ENCODE measurements around the gene C2orf80. TPM values are rescaled to one million over a fixed set of nuclear protein-coding genes. Genes with fewer than 3 reads are reported as not detected.
"Not testable (repeated sequence)": the region's sequence is repeated elsewhere in the genome, so short reads cannot be mapped to it uniquely, and the experiment has no call there.

Gene C2orf80
- total RNA-seq, 2 experiments from 2014 or later, result not detected

- H3K4me3 Mint-ChIP-seq, DNase-seq: not testable (repeated sequence)
Measured at GRCh38 chr2:208138334-208138733, 51.5 kb downstream of the C2orf80 start.

GRCh38 chr2:208136716-208137094, 53.1 kb downstream of the C2orf80 start:
- Mint-ChIP-seq H3K9me3 (ENCODE audit: low read depth) (no peaks in the 10 kb centered on the region), H3K36me3 (no peaks in the 10 kb centered on the region), H3K27me3 (peaks cover 5% of the 10 kb centered on the region), H3K4me3 (no peak overlapping the region), H3K4me1 (peaks cover 18% of the 10 kb centered on the region), H3K27ac (no peak overlapping the region)
- DNase-seq (no peak), ATAC-seq (no peak)
- CTCF ChIA-PET, result no interaction called here

More at GRCh38 chr2:208138334-208138733, 51.5 kb downstream of the C2orf80 start:
- peaks cover 18% of the 10 kb centered on the region for H3K4me1 Mint-ChIP-seq
- CTCF ChIA-PET; H3K9me3 Mint-ChIP-seq (ENCODE audit: low read depth); H3K36me3 Mint-ChIP-seq; H3K27me3 Mint-ChIP-seq; H3K27ac Mint-ChIP-seq; ATAC-seq: not testable (repeated sequence)

- no peaks in the 10 kb centered on the region for H3K36me3 Mint-ChIP-seq
- no peaks in the 10 kb centered on the region for H3K9me3 Mint-ChIP-seq (ENCODE audit: low read depth)
- ATAC-seq (no peak), DNase-seq (no peak)
- CTCF ChIA-PET, result no interaction called here
- no peak overlapping the region for H3K4me3 Mint-ChIP-seq
- H3K27me3 Mint-ChIP-seq, result peaks cover 5% of the 10 kb centered on the region
- peaks cover 18% of the 10 kb centered on the region for H3K4me1 Mint-ChIP-seq
- no peak overlapping the region for H3K27ac Mint-ChIP-seq
Measured at GRCh38 chr2:208135794-208136715, 53.8 kb downstream of the C2orf80 start.

GRCh38 chr2:208134928-208135586, 54.8 kb downstream of the C2orf80 start:
- ATAC-seq (peak; percentile 88), DNase-seq (peak; percentile 70)
- CTCF ChIA-PET, result interaction anchor here (0.7 to 1.0 kb wide), 3 partner anchors 34 to 238 kb away, joined by 3 to 5 read pairs (median 3); no protein-coding TSS in a partner anchor
- no peak overlapping the region for H3K4me3 Mint-ChIP-seq
- no peaks in the 10 kb centered on the region for H3K9me3 Mint-ChIP-seq (ENCODE audit: low read depth)
- H3K4me1 Mint-ChIP-seq, result peaks cover 18% of the 10 kb centered on the region
- H3K27me3 Mint-ChIP-seq, result peaks cover 10% of the 10 kb centered on the region
- H3K36me3 Mint-ChIP-seq, result no peaks in the 10 kb centered on the region
- H3K27ac Mint-ChIP-seq, result peak overlapping the region; percentile 50

GRCh38 chr2:208130712-208131110, 59.1 kb downstream of the C2orf80 start:
- no peaks in the 10 kb centered on the region for H3K36me3 Mint-ChIP-seq
- ATAC-seq (no peak), DNase-seq (no peak)
- CTCF ChIA-PET, result no interaction called here
- no peaks in the 10 kb centered on the region for H3K9me3 Mint-ChIP-seq (ENCODE audit: low read depth)
- H3K4me1 Mint-ChIP-seq, result peaks cover 15% of the 10 kb centered on the region
- H3K27ac Mint-ChIP-seq, result no peak overlapping the region
- H3K27me3 Mint-ChIP-seq, result peaks cover 21% of the 10 kb centered on the region
- H3K4me3 Mint-ChIP-seq, result no peak overlapping the region

- H3K27me3 Mint-ChIP-seq, result peaks cover 27% of the 10 kb centered on the region
Measured at GRCh38 chr2:208129744-208130711, 59.8 kb downstream of the C2orf80 start, which contains the start of gene CRYGC. Gene CRYGC, minus strand, starts transcription at chr2:208129828. Its CDS starts 36 bp downstream, at chr2:208129792.

GRCh38 chr2:208128136-208128535, 61.7 kb downstream of the C2orf80 start:
- Mint-ChIP-seq H3K4me3 (no peak overlapping the region), H3K27me3 (peaks cover 39% of the 10 kb centered on the region), H3K27ac (no peak overlapping the region), H3K4me1 (peaks cover 7% of the 10 kb centered on the region), H3K9me3 (ENCODE audit: low read depth) (no peaks in the 10 kb centered on the region), H3K36me3 (no peaks in the 10 kb centered on the region)
- ATAC-seq (no peak), DNase-seq (no peak)
- CTCF ChIA-PET, result no interaction called here

More at GRCh38 chr2:208129744-208130711, 59.8 kb downstream of the C2orf80 start, which contains the start of gene CRYGC:
- peaks cover 8% of the 10 kb centered on the region for H3K4me1 Mint-ChIP-seq
- H3K4me3 Mint-ChIP-seq, result no peak within 1 kb of the TSS
- DNase-seq, result no peak
- H3K9me3 Mint-ChIP-seq (ENCODE audit: low read depth), result no peaks in the 10 kb centered on the region
- no peak within 1 kb of the TSS for H3K27ac Mint-ChIP-seq
- no peaks in the 10 kb centered on the region for H3K36me3 Mint-ChIP-seq
- CTCF ChIA-PET, result no interaction called here
- no peak for ATAC-seq

GRCh38 chr2:208127090-208127489, 62.7 kb downstream of the C2orf80 start:
- Mint-ChIP-seq H3K27me3 (peaks cover 36% of the 10 kb centered on the region), H3K4me1 (peaks cover 7% of the 10 kb centered on the region), H3K9me3 (ENCODE audit: low read depth) (no peaks in the 10 kb centered on the region), H3K36me3 (no peaks in the 10 kb centered on the region), H3K4me3 (no peak overlapping the region), H3K27ac (no peak overlapping the region)
- CTCF ChIA-PET, result no interaction called here
- DNase-seq (no peak), ATAC-seq (no peak)

- ATAC-seq, result no peak
- no peak overlapping the region for H3K4me3 Mint-ChIP-seq
- H3K36me3 Mint-ChIP-seq, result no peaks in the 10 kb centered on the region
- no peaks in the 10 kb centered on the region for H3K9me3 Mint-ChIP-seq (ENCODE audit: low read depth)
- H3K27ac Mint-ChIP-seq, result no peak overlapping the region
- no peak for DNase-seq
- H3K27me3 Mint-ChIP-seq, result peaks cover 37% of the 10 kb centered on the region
- H3K4me1 Mint-ChIP-seq, result peaks cover 7% of the 10 kb centered on the region
- CTCF ChIA-PET, result no interaction called here
Measured at GRCh38 chr2:208125251-208125650, 64.6 kb downstream of the C2orf80 start.

- H3K36me3 Mint-ChIP-seq; H3K9me3 Mint-ChIP-seq (ENCODE audit: low read depth); DNase-seq; H3K4me1 Mint-ChIP-seq; CTCF ChIA-PET; H3K27ac Mint-ChIP-seq: not testable (repeated sequence)
- H3K27me3 Mint-ChIP-seq, result peaks cover 37% of the 10 kb centered on the region
- peak; percentile 53 for ATAC-seq
- H3K4me3 Mint-ChIP-seq, result peak within 1 kb of the TSS; percentile 28
Measured at GRCh38 chr2:208124013-208124715, 65.7 kb downstream of the C2orf80 start, which contains the start of gene CRYGD. Gene CRYGD, minus strand, starts transcription at chr2:208124524. Its CDS starts 51 bp downstream, at chr2:208124473.

GRCh38 chr2:208122248-208122647, 67.6 kb downstream of the C2orf80 start:
- Mint-ChIP-seq H3K27ac (no peak overlapping the region), H3K27me3 (peaks cover 34% of the 10 kb centered on the region), H3K4me1 (peaks cover 7% of the 10 kb centered on the region), H3K36me3 (no peaks in the 10 kb centered on the region), H3K9me3 (ENCODE audit: low read depth) (no peaks in the 10 kb centered on the region), H3K4me3 (no peak overlapping the region)
- DNase-seq, result no peak
- ATAC-seq, result no peak
- CTCF ChIA-PET, result no interaction called here

GRCh38 chr2:208118918-208119317, 70.9 kb downstream of the C2orf80 start:
- Mint-ChIP-seq H3K36me3 (no peaks in the 10 kb centered on the region), H3K27me3 (peaks cover 9% of the 10 kb centered on the region), H3K4me1 (peaks cover 3% of the 10 kb centered on the region), H3K9me3 (ENCODE audit: low read depth) (no peaks in the 10 kb centered on the region), H3K4me3 (no peak overlapping the region), H3K27ac (no peak overlapping the region)
- ATAC-seq, result no peak
- no peak for DNase-seq
- CTCF ChIA-PET, result no interaction called here
